MM.1S (cell line): ENCODE results near the gene MAMLD1.

Experiments
- DNase-seq: peaks from one replicate; pipeline ENCODE4 v3.0.0-alpha.2; 2015
- H2AFZ ChIP-seq: fragments of 300-600 bp; sonication (generic); 2 replicates; pipeline ENCODE4 v1.6.0; 2016; ENCODE audit warnings: antibody characterized with exemption, low read length
- H3F3A ChIP-seq: fragments of 300-600 bp; sonication (generic); 2 replicates; pipeline ENCODE4 v1.6.1; 2016; ENCODE audit warnings: mild to moderate bottlenecking, antibody characterized with exemption, low read length, moderate library complexity, mixed read lengths; ENCODE audit not compliant: insufficient read depth
- H3K27ac ChIP-seq: fragments of 300-600 bp; sonication (generic); 2 replicates; pipeline ENCODE4 v1.5.1; 2016; ENCODE audit warnings: mild to moderate bottlenecking, low read length
- H3K27me3 ChIP-seq: fragments of 300-600 bp; sonication (generic); replicated peaks from 2 replicates; pipeline ENCODE4 v1.6.0; 2016; ENCODE audit warnings: low read length; ENCODE audit not compliant: insufficient read depth
- H3K36me3 ChIP-seq: fragments of 300-600 bp; sonication (generic); replicated peaks from 2 replicates; pipeline ENCODE4 v1.6.1; 2016; ENCODE audit warnings: mild to moderate bottlenecking, low read length, mixed read lengths; ENCODE audit not compliant: insufficient read depth
- H3K4me1 ChIP-seq: fragments of 300-600 bp; sonication (generic); 2 replicates; pipeline ENCODE4 v1.6.1; 2016; ENCODE audit warnings: low read length, mixed read lengths
- H3K4me2 ChIP-seq: fragments of 300-600 bp; sonication (generic); 2 replicates; pipeline ENCODE4 v1.6.0; 2016; ENCODE audit warnings: low read depth, low read length
- H3K4me3 ChIP-seq: fragments of 300-600 bp; sonication (generic); 2 replicates; pipeline ENCODE4 v1.5.1; 2016; ENCODE audit warnings: low read length, mixed read lengths
- H3K79me2 ChIP-seq: fragments of 300-600 bp; sonication (generic); 2 replicates; pipeline ENCODE4 v1.6.1; 2016; ENCODE audit warnings: mixed run types, low read length, mixed read lengths
- H3K9ac ChIP-seq: fragments of 300-600 bp; sonication (generic); 2 replicates; pipeline ENCODE4 v1.6.1; 2016; ENCODE audit warnings: low read length, mixed read lengths
- H3K9me2 ChIP-seq: fragments of 300-600 bp; sonication (generic); replicated peaks from 2 replicates; pipeline ENCODE4 v1.6.1; 2016; ENCODE audit warnings: mild to moderate bottlenecking, low read length, mixed read lengths; ENCODE audit not compliant: insufficient read depth
- H3K9me3 ChIP-seq: fragments of 300-600 bp; sonication (generic); replicated peaks from 2 replicates; pipeline ENCODE4 v1.6.1; 2016; ENCODE audit warnings: mild to moderate bottlenecking, low read length, mixed read lengths; ENCODE audit not compliant: insufficient read depth
- H4K20me1 ChIP-seq: fragments of 300-600 bp; sonication (generic); 2 replicates; pipeline ENCODE4 v1.6.1; 2016; ENCODE audit warnings: mild to moderate bottlenecking, low read length, moderate library complexity, mixed read lengths; ENCODE audit not compliant: insufficient read depth
- CTCF ChIP-seq: fragments of 300-600 bp; sonication (generic); IDR thresholded peaks from 2 replicates; pipeline ENCODE4 v1.5.1; 2016; ENCODE audit warnings: antibody characterized with exemption, low read length, mixed read lengths
- EZH2 ChIP-seq: fragments of 300-600 bp; sonication (generic); optimal IDR thresholded peaks from 2 replicates; pipeline ENCODE3; 2017; ENCODE audit warnings: low read depth, mild to moderate bottlenecking, antibody characterized with exemption, low read length, mixed read lengths
- EZH2phosphoT487 ChIP-seq: fragments of 300-600 bp; sonication (generic); IDR thresholded peaks from 2 replicates; pipeline ENCODE4 v1.6.1; 2018; ENCODE audit warnings: antibody characterized with exemption, low read length

MAMLD1 gene

GRCh38 chrX:150449313-150449712 lies 86.2 kb downstream of the MAMLD1 start:
- DNase-seq, result no peak
- Histone ChIP-seq H3K4me1 (no peaks in the 10 kb centered on the region), H3K4me3 (no peak overlapping the region), H3K9me2 (no peaks in the 10 kb centered on the region), H3K27ac (no peak overlapping the region), H3K79me2 (no peaks in the 10 kb centered on the region), H3K36me3 (no peaks in the 10 kb centered on the region), H3K27me3 (no peaks in the 10 kb centered on the region), H3K9ac (no peak overlapping the region), H2AFZ (no peak overlapping the region), H3F3A (no peaks in the 10 kb centered on the region), H4K20me1 (no peaks in the 10 kb centered on the region), H3K9me3 (no peaks in the 10 kb centered on the region), H3K4me2 (no peak overlapping the region)
- TF ChIP-seq EZH2 (no peak), CTCF (peak; percentile 28), EZH2phosphoT487 (no peak)

GRCh38 chrX:150450519-150451177 lies 87.5 kb downstream of the MAMLD1 start:
- Histone ChIP-seq H3K4me2 (no peak overlapping the region), H3K4me3 (no peak overlapping the region), H3K27me3 (no peaks in the 10 kb centered on the region), H4K20me1 (no peaks in the 10 kb centered on the region), H3K9ac (no peak overlapping the region), H3K27ac (no peak overlapping the region), H3K9me3 (no peaks in the 10 kb centered on the region), H3F3A (no peaks in the 10 kb centered on the region), H3K9me2 (0 out of 2 replicates have a peak, but pooled peaks cover 3% of the 10 kb centered on the region), H3K79me2 (no peaks in the 10 kb centered on the region), H2AFZ (no peak overlapping the region), H3K36me3 (no peaks in the 10 kb centered on the region), H3K4me1 (no peaks in the 10 kb centered on the region)
- TF ChIP-seq EZH2, result no peak
- TF ChIP-seq EZH2phosphoT487, result no peak
- no peak for TF ChIP-seq CTCF
- DNase-seq, result no peak

- Histone ChIP-seq H3K4me3 (no peak overlapping the region), H3K4me1 (no peaks in the 10 kb centered on the region), H3K79me2 (no peaks in the 10 kb centered on the region), H3K4me2 (no peak overlapping the region), H3K9me3 (no peaks in the 10 kb centered on the region), H2AFZ (no peak overlapping the region), H3F3A (no peaks in the 10 kb centered on the region), H3K9me2 (0 out of 2 replicates have a peak, but pooled peaks cover 3% of the 10 kb centered on the region), H3K27me3 (no peaks in the 10 kb centered on the region), H3K9ac (no peak overlapping the region), H3K36me3 (no peaks in the 10 kb centered on the region), H3K27ac (no peak overlapping the region), H4K20me1 (no peaks in the 10 kb centered on the region)
- no peak for DNase-seq
- no peak for TF ChIP-seq EZH2
Measured at GRCh38 chrX:150451953-150452352, 88.8 kb downstream of the MAMLD1 start.

- H3K79me2 ChIP-seq, result no peaks in the 10 kb centered on the region
Measured at GRCh38 chrX:150454083-150454482, 91.0 kb downstream of the MAMLD1 start.

More at GRCh38 chrX:150454083-150454482, 91.0 kb downstream of the MAMLD1 start:
- no peaks in the 10 kb centered on the region for H3K9me3 ChIP-seq
- no peaks in the 10 kb centered on the region for H3K27me3 ChIP-seq
- no peaks in the 10 kb centered on the region for H4K20me1 ChIP-seq
- H3K9me2 ChIP-seq, result 0 out of 2 replicates have a peak, but pooled peaks cover 3% of the 10 kb centered on the region
- H2AFZ ChIP-seq, result no peak overlapping the region
- no peak for TF ChIP-seq EZH2
- TF ChIP-seq EZH2phosphoT487, result no peak
- no peak for TF ChIP-seq CTCF
- H3K9ac ChIP-seq, result no peak overlapping the region
- no peak overlapping the region for H3K4me2 ChIP-seq
- DNase-seq, result no peak
- H3K4me1 ChIP-seq, result no peaks in the 10 kb centered on the region
- no peaks in the 10 kb centered on the region for H3K36me3 ChIP-seq
- H3K4me3 ChIP-seq, result no peak overlapping the region
- H3K27ac ChIP-seq, result no peak overlapping the region
- no peaks in the 10 kb centered on the region for H3F3A ChIP-seq
